ENCODE results near the gene SERPINF2.

The SERPINF2 gene

DNA sequence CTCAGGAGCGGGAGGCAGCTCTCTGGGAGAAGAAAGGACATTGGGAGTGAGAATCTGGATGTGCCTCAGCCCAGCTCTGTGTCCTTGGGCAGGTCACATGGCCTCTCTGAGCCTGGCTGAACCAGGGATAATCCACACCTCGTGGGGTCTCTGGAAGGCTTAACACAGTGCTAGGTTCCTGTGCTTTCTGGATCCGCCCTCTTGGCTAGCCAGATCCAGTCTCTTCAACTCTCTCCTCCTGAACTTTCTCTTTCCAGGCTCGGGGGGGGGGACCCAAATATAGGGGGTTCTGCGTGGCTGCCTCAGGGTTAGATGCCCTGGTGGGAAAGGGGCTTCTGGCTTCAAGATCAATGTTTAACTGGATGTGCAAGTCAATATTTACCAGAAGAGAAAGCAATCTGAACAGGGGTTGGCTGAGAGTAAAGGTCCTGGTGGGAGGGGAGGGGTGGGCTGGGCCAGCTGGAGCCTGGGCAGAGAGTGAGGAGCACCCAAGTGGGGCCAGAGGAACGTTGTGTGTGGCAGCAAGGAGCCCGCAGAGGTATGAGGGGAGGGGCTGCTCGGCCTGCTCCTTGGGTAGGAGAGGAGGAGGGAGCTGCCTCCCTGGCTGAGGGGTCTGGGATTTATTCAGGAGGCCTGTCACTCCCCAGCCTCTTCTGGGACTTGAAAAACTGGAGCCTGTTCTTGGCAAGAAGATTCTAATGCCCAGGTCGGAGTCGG lies at the start of gene SERPINF2:
SERPINF2 (plus strand) TSS at position 501 of the 717 bp plus-strand sequence. CDS start 2,125 bp downstream, outside the sequence.
- H3K4me2 ChIP-seq (ENCODE audit: insufficient read depth, low read length) = no peak within 1 kb of the TSS
- no peaks in the 10 kb centered on the region; the same call in 1 of the 2 replicates for H4K20me1 ChIP-seq (ENCODE audit: insufficient read depth, low read length)
- peaks cover 3% of the 10 kb centered on the region; the same call in 1 of the 2 replicates for H3K36me3 ChIP-seq (ENCODE audit: insufficient read depth, low read length)
- ATAC-seq (ENCODE audit: insufficient read depth, low read depth) (no peak), DNase-seq (no peak)
- no peaks in the 10 kb centered on the region for H3K27me3 ChIP-seq (ENCODE audit: insufficient read depth, low read length, poor library complexity)
- H3K27ac ChIP-seq (ENCODE audit: low read length) = no peak within 1 kb of the TSS
- no peaks in the 10 kb centered on the region for H3K4me1 ChIP-seq (ENCODE audit: insufficient read depth, low read length)
- no peak within 1 kb of the TSS for H2AFZ ChIP-seq (ENCODE audit: low read depth, low read length)
- TF ChIP-seq CTCF (IDR thresholded peaks at IDR 0.05; ENCODE audit: borderline replicate concordance, extremely low read depth, low read length, poor library complexity, severe bottlenecking) (no peak), EZH2 (IDR thresholded peaks at IDR 0.05; ENCODE audit: borderline replicate concordance, low read depth, low read length, severe bottlenecking) (no peak)
- H3K9ac ChIP-seq (ENCODE audit: low read depth, low read length) = no peak within 1 kb of the TSS
- no peaks in the 10 kb centered on the region for H3K79me2 ChIP-seq (ENCODE audit: insufficient read depth, low read length)
- H3K4me3 ChIP-seq (ENCODE audit: low read depth in 1 of 2, low read length in 2 of 2) = no peak within 1 kb of the TSS
- no peaks in the 10 kb centered on the region for H3K9me3 ChIP-seq (ENCODE audit: insufficient read depth, low read length, severe bottlenecking)

- H3K4me3 ChIP-seq (ENCODE audit: low read depth in 1 of 2, low read length in 2 of 2) = no peak overlapping the region
Measured at GRCh38 chr17:1693339-1693738, 49.3 kb upstream of the SERPINF2 start.

DNA sequence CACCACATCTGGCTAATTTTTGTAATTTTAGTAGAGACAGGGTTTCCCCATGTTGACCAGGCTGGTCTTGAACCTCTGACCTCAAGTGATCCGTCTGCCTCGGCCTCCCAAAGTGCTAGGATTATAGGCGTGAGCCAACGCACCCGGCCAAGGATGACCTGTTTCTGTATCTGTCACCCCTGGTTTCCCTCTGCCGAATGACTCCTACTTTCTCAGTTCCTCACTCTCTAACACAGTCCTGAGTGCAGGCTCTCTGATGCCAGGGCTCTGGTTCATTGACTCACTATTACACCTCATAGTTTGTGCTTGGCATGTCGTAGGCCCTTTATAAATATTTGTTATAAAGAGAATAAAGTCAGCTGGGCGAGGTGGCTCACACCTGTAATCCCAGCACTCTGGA lies 47.3 kb upstream of the SERPINF2 start:
- Histone ChIP-seq H3K27ac (ENCODE audit: low read length) (no peak overlapping the region), H3K4me2 (ENCODE audit: insufficient read depth, low read length) (no peak overlapping the region), H3K9ac (ENCODE audit: low read depth, low read length) (no peak overlapping the region), H3K4me3 (ENCODE audit: low read depth in 1 of 2, low read length in 2 of 2) (no peak overlapping the region), H4K20me1 (ENCODE audit: insufficient read depth, low read length) (no peaks in the 10 kb centered on the region), H3K9me3 (ENCODE audit: insufficient read depth, low read length, severe bottlenecking) (no peaks in the 10 kb centered on the region), H3K36me3 (ENCODE audit: insufficient read depth, low read length) (no peaks in the 10 kb centered on the region), H3K79me2 (ENCODE audit: insufficient read depth, low read length) (no peaks in the 10 kb centered on the region), H3K4me1 (ENCODE audit: insufficient read depth, low read length) (no peaks in the 10 kb centered on the region), H2AFZ (ENCODE audit: low read depth, low read length) (no peak overlapping the region), H3K27me3 (ENCODE audit: insufficient read depth, low read length, poor library complexity) (no peaks in the 10 kb centered on the region)
- no peak for ATAC-seq (ENCODE audit: insufficient read depth, low read depth)
- DNase-seq = no peak
- no peak for TF ChIP-seq EZH2 (IDR thresholded peaks at IDR 0.05; ENCODE audit: borderline replicate concordance, low read depth, low read length, severe bottlenecking)
- no peak for TF ChIP-seq CTCF (IDR thresholded peaks at IDR 0.05; ENCODE audit: borderline replicate concordance, extremely low read depth, low read length, poor library complexity, severe bottlenecking)

More at GRCh38 chr17:1693339-1693738, 49.3 kb upstream of the SERPINF2 start:
- Histone ChIP-seq H3K27me3 (ENCODE audit: insufficient read depth, low read length, poor library complexity) (no peaks in the 10 kb centered on the region), H4K20me1 (ENCODE audit: insufficient read depth, low read length) (no peaks in the 10 kb centered on the region), H3K27ac (ENCODE audit: low read length) (no peak overlapping the region), H3K79me2 (ENCODE audit: insufficient read depth, low read length) (no peaks in the 10 kb centered on the region), H3K9me3 (ENCODE audit: insufficient read depth, low read length, severe bottlenecking) (no peaks in the 10 kb centered on the region), H2AFZ (ENCODE audit: low read depth, low read length) (no peak overlapping the region), H3K4me2 (ENCODE audit: insufficient read depth, low read length) (no peak overlapping the region), H3K4me1 (ENCODE audit: insufficient read depth, low read length) (no peaks in the 10 kb centered on the region), H3K9ac (ENCODE audit: low read depth, low read length) (no peak overlapping the region), H3K36me3 (ENCODE audit: insufficient read depth, low read length) (no peaks in the 10 kb centered on the region)
- DNase-seq = no peak
- TF ChIP-seq CTCF (IDR thresholded peaks at IDR 0.05; ENCODE audit: borderline replicate concordance, extremely low read depth, low read length, poor library complexity, severe bottlenecking) (no peak), EZH2 (IDR thresholded peaks at IDR 0.05; ENCODE audit: borderline replicate concordance, low read depth, low read length, severe bottlenecking) (no peak)
- no peak for ATAC-seq (ENCODE audit: insufficient read depth, low read depth)

Data from DND-41 (cell line).